HepG2 (cell line): ENCODE results near the gene CREB1. TPM values are rescaled to one million over a fixed set of nuclear protein-coding genes. Genes with fewer than 3 reads are reported as not detected.

Experiments used
- CBX1 ChIP-seq: IDR thresholded peaks from one replicate; pipeline ENCODE4 v1.6.1; 2016; ENCODE audit warnings: antibody characterized with exemption, low read depth
- ETS1 ChIP-seq: sonication (generic); formaldehyde crosslinking; IDR thresholded peaks from 2 replicates; pipeline ENCODE4 v1.4.0; 2020; ENCODE audit warnings: missing genetic modification reagents
- FOXM1 ChIP-seq: sonication (generic); formaldehyde crosslinking; IDR thresholded peaks from 2 replicates; pipeline ENCODE4 v1.5.0; 2020; ENCODE audit warnings: missing genetic modification reagents
- HES4 ChIP-seq: sonication (generic); formaldehyde crosslinking; IDR thresholded peaks from 2 replicates; pipeline ENCODE4 v1.9.0; 2021; ENCODE audit warnings: mild to moderate bottlenecking, missing genetic modification reagents, borderline replicate concordance
- HMG20A ChIP-seq: IDR thresholded peaks from 2 replicates; pipeline ENCODE4 v1.6.1; 2016; ENCODE audit warnings: borderline replicate concordance
- HNRNPK ChIP-seq: fragments of 200-400 bp; formaldehyde crosslinking; IDR thresholded peaks from 2 replicates; pipeline ENCODE4 v1.6.1; 2018; ENCODE audit warnings: low read length, low read depth, moderate library complexity, mild to moderate bottlenecking; ENCODE audit not compliant: poor library complexity, severe bottlenecking
- KAT2B ChIP-seq: fragments of 150-350 bp; IDR thresholded peaks from 2 replicates; pipeline ENCODE4 v1.6.1; 2014; ENCODE audit warnings: low read depth, low read length, borderline replicate concordance
- KAT7 ChIP-seq: IDR thresholded peaks from 2 replicates; pipeline ENCODE4 v1.6.1; 2018; ENCODE audit warnings: borderline replicate concordance, missing compliant biosample characterization
- KDM5A ChIP-seq: fragments of 200-600 bp; sonication (generic); IDR thresholded peaks from 2 replicates; pipeline ENCODE4 v1.7.0; 2018; ENCODE audit warnings: antibody characterized with exemption, mild to moderate bottlenecking, low read length, borderline replicate concordance
- KMT2A ChIP-seq: sonication (generic); formaldehyde crosslinking; IDR thresholded peaks from 2 replicates; pipeline ENCODE4 v1.4.0; 2020; ENCODE audit warnings: missing genetic modification reagents
- MTF1 ChIP-seq: sonication (generic); formaldehyde crosslinking; IDR thresholded peaks from 2 replicates; pipeline ENCODE4 v1.5.0; 2020; ENCODE audit warnings: missing genetic modification reagents
- MYC ChIP-seq: sonication (generic); formaldehyde crosslinking; IDR thresholded peaks from 2 replicates; pipeline ENCODE4 v1.9.0; 2021; ENCODE audit warnings: missing genetic modification reagents, borderline replicate concordance
- SIN3A ChIP-seq: IDR thresholded peaks from 2 replicates; pipeline ENCODE4 v1.6.1; 2011; ENCODE audit warnings: low read depth, mild to moderate bottlenecking, control low read depth, low read length, borderline replicate concordance
- SRSF1 ChIP-seq: fragments of 200-400 bp; formaldehyde crosslinking; optimal IDR thresholded peaks from 2 replicates; pipeline ENCODE3; 2017; ENCODE audit warnings: mild to moderate bottlenecking, low read depth, low read length, moderate library complexity
- TAF15 ChIP-seq: fragments of 200-400 bp; formaldehyde crosslinking; IDR thresholded peaks from one replicate; pipeline ENCODE4 v1.6.1; 2018; ENCODE audit warnings: mild to moderate bottlenecking, low read depth, low read length; ENCODE audit not compliant: poor library complexity, severe bottlenecking
- THRA ChIP-seq: sonication (generic); formaldehyde crosslinking; IDR thresholded peaks from 2 replicates; pipeline ENCODE4 v1.4.0; 2020; ENCODE audit warnings: missing genetic modification reagents, borderline replicate concordance
- ZBTB38 ChIP-seq: sonication (generic); formaldehyde crosslinking; IDR thresholded peaks from 2 replicates; pipeline ENCODE4 v1.5.1; 2020; ENCODE audit warnings: mild to moderate bottlenecking, missing genetic modification reagents
- ZBTB44 ChIP-seq: sonication (generic); formaldehyde crosslinking; IDR thresholded peaks from 2 replicates; pipeline ENCODE4 v1.4.0; 2020; ENCODE audit warnings: missing genetic modification reagents
- ZMYM3 ChIP-seq: sonication (generic); formaldehyde crosslinking; IDR thresholded peaks from 2 replicates; pipeline ENCODE4 v1.5.1; 2020; ENCODE audit warnings: mild to moderate bottlenecking, missing genetic modification reagents
- ZNF556 ChIP-seq: sonication (generic); formaldehyde crosslinking; IDR thresholded peaks from 2 replicates; pipeline ENCODE4 v1.4.0; 2020; ENCODE audit warnings: mild to moderate bottlenecking, missing genetic modification reagents, borderline replicate concordance
- ZNF615 ChIP-seq: sonication (generic); formaldehyde crosslinking; IDR thresholded peaks from 2 replicates; pipeline ENCODE4 v1.5.0; 2020; ENCODE audit warnings: mild to moderate bottlenecking, missing genetic modification reagents, borderline replicate concordance
- ZNF788 ChIP-seq: sonication (generic); formaldehyde crosslinking; IDR thresholded peaks from 2 replicates; pipeline ENCODE4 v1.5.0; 2020; ENCODE audit warnings: mild to moderate bottlenecking, missing genetic modification reagents, borderline replicate concordance
- ZSCAN5A ChIP-seq: sonication (generic); formaldehyde crosslinking; IDR thresholded peaks from 2 replicates; pipeline ENCODE4 v1.8.0; 2022; ENCODE audit warnings: mild to moderate bottlenecking, missing genetic modification reagents, borderline replicate concordance
- polyA plus RNA-seq, 8 experiments: library from polyadenylated mRNA; depleted of rRNA in 3 of 8; stranded (reverse) in 7 of 8; unstranded in 1 of 8; fragments of >200 nt; fragmentation: Illumina TruSeq in 4 of 8; extraction: Trizol in 4 of 8; gene quantifications; 2 replicates each; pipeline versions ENCODE4 v1.2.1 to v1.2.3, GENCODE V29; 2011 to 2016; ENCODE audit warnings: low read depth in 4 of 8, missing spikeins in 1 of 8, mixed read lengths in 1 of 8; ENCODE audit not compliant: insufficient read depth in 1 of 8
- total RNA-seq, 5 experiments: library from RNA; depleted of rRNA; stranded (reverse); fragments of >200 nt; fragmentation: Illumina TruSeq; extraction: Trizol; gene quantifications; 2 replicates each; pipeline ENCODE4 v1.2.3, GENCODE V29; 2016; ENCODE audit warnings: low read depth in 1 of 5

The CREB1 gene
- total and polyA plus RNA-seq, 2 of the 13 experiments (the other 11 are each of a cell fraction or from before 2014, with no cell fraction given): 51.8 to 51.9 TPM

GRCh38 chr2:207625014-207625907 lies 95.5 kb downstream of the CREB1 start, which contains the start of gene METTL21A (continued):
- TF ChIP-seq ZNF615 (CRISPR knock-in tag) (no peak; the same call in 1 of the 2 replicates), ZSCAN5A (CRISPR knock-in tag) (peak; percentile 85; the same call in 1 of the 2 replicates), THRA (CRISPR knock-in tag) (no peak), MYC (peak; percentile 96), SIN3A (peak; percentile 88; the same call in 1 of the 2 replicates), FOXM1 (CRISPR knock-in tag) (no peak), ZMYM3 (CRISPR knock-in tag) (peak; percentile 50; the same call in 1 of the 2 replicates), KAT7 (CRISPR knock-in tag) (peak; percentile 17; the same call in 1 of the 2 replicates), KDM5A (peak; percentile 20; the same call in 1 of the 2 replicates), HMG20A (CRISPR knock-in tag) (peak; percentile 53; the same call in 1 of the 2 replicates), KMT2A (peak; percentile 44; the same call in 1 of the 2 replicates), TAF15 (peak; percentile 64), HES4 (CRISPR knock-in tag) (peak; percentile 85; the same call in 1 of the 2 replicates), ETS1 (CRISPR knock-in tag) (no peak; the same call in none of the 2 replicates), ZNF556 (CRISPR knock-in tag) (peak; percentile 89), ZBTB44 (CRISPR knock-in tag) (peak; percentile 27; the same call in 1 of the 2 replicates), KAT2B (no peak), ZBTB38 (CRISPR knock-in tag) (peak; percentile 88), HNRNPK (peak; percentile 74), ZNF788 (CRISPR knock-in tag) (peak; percentile 99), MTF1 (CRISPR knock-in tag) (peak; percentile 68; the same call in 1 of the 2 replicates), SRSF1 (peak; percentile 93), CBX1 (no peak)
